NCI-H2196 (cell line): ENCODE data around the gene CEP112.
"Not testable (repeated sequence)": the region's sequence is repeated elsewhere in the genome, so short reads cannot be mapped to it uniquely, and the experiment has no call there.

Experiments used
- DNase-seq: peaks from one replicate; lab custom pipeline; 2025; ENCODE audit not compliant: unreplicated experiment; lab: John Stamatoyannopoulos, UW

The CEP112 gene

GRCh38 chr17:66085221-66085620 is 106.7 kb downstream of the CEP112 start:
- DNase-seq, result no peak

- not testable (repeated sequence) for DNase-seq
Measured at GRCh38 chr17:66080670-66081069, 111.3 kb downstream of the CEP112 start.

- DNase-seq, result no peak
Measured at GRCh38 chr17:66076546-66077190, 115.3 kb downstream of the CEP112 start.

GRCh38 chr17:66073384-66073783 is 118.5 kb downstream of the CEP112 start:
- no peak for DNase-seq

GRCh38 chr17:66063686-66064085 is 128.2 kb downstream of the CEP112 start:
- DNase-seq, result no peak

GRCh38 chr17:66056148-66056547 is 135.8 kb downstream of the CEP112 start:
- DNase-seq, result no peak

- no peak for DNase-seq
Measured at GRCh38 chr17:66054242-66054641, 137.7 kb downstream of the CEP112 start.

GRCh38 chr17:66044083-66044482 is 147.8 kb downstream of the CEP112 start:
- DNase-seq, result no peak

- DNase-seq, result no peak
Measured at GRCh38 chr17:66043419-66043818, 148.5 kb downstream of the CEP112 start.

- DNase-seq, result no peak
Measured at GRCh38 chr17:66040402-66040801, 151.5 kb downstream of the CEP112 start.

- DNase-seq, result no peak
Measured at GRCh38 chr17:66038125-66038524, 153.8 kb downstream of the CEP112 start.

- no peak for DNase-seq
Measured at GRCh38 chr17:66037221-66037620, 154.7 kb downstream of the CEP112 start.

GRCh38 chr17:66032082-66032712 is 159.7 kb downstream of the CEP112 start:
- DNase-seq, result no peak

- DNase-seq, result no peak
Measured at GRCh38 chr17:66025551-66025950, 166.4 kb downstream of the CEP112 start.

GRCh38 chr17:66021757-66022156 is 170.2 kb downstream of the CEP112 start:
- no peak for DNase-seq

- no peak for DNase-seq
Measured at GRCh38 chr17:66018786-66019185, 173.1 kb downstream of the CEP112 start.

- DNase-seq, result no peak
Measured at GRCh38 chr17:66016231-66016630, 175.7 kb downstream of the CEP112 start.

GRCh38 chr17:66008680-66009079 is 183.3 kb downstream of the CEP112 start:
- DNase-seq, result no peak

GRCh38 chr17:66006654-66007053 is 185.3 kb downstream of the CEP112 start:
- DNase-seq, result no peak

- DNase-seq, result no peak
Measured at GRCh38 chr17:66002812-66003211, 189.1 kb downstream of the CEP112 start.

- no peak for DNase-seq
Measured at GRCh38 chr17:66002063-66002585, 189.8 kb downstream of the CEP112 start.

GRCh38 chr17:66000216-66000615 is 191.7 kb downstream of the CEP112 start:
- no peak for DNase-seq

- no peak for DNase-seq
Measured at GRCh38 chr17:65998675-65999074, 193.3 kb downstream of the CEP112 start.
